Measurements from ENCODE around the gene SH3D19.
"Not testable (repeated sequence)": the region's sequence is repeated elsewhere in the genome, so short reads cannot be mapped to it uniquely, and the experiment has no call there.

Gene SH3D19

DNA sequence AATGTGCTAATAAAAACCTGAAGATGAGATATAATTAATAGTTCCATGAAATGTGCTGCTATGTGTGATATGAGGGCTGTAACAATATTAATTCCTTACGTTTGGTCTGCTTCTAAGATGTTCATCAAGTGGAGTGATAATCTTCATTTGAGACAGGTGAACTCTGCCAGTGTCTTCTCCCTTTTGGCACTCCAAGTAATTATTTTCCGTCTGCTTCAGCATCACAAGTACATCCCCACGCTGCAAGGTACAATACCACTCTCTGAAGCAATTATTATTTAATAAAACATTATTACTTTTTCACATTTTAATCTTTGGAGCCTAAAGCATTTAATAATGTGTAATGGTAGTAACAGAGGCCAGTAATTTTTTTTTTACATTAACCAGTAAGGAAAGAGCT is 181.6 kb downstream of the SH3D19 start:
- no peak for DNase-seq

DNA sequence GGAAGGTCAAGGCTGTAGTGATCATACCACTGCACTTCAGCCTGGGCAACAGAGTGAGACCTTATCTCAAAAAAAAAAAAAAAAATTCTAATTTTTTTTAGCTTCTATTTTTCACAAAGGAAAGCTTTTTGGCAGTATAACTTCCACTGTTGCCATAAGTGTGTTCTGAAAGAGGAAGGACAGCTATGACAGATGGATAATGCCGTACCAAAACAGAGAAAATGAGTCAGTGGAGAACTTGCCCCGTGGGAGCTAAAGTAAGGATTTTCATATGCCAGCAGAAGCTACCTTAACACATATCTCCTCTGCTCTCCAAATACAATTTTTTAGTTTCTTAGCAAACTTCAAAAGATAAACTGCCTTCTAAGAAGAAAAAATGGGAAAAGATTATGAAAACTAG is 182.2 kb downstream of the SH3D19 start:
- DNase-seq = no peak

DNA sequence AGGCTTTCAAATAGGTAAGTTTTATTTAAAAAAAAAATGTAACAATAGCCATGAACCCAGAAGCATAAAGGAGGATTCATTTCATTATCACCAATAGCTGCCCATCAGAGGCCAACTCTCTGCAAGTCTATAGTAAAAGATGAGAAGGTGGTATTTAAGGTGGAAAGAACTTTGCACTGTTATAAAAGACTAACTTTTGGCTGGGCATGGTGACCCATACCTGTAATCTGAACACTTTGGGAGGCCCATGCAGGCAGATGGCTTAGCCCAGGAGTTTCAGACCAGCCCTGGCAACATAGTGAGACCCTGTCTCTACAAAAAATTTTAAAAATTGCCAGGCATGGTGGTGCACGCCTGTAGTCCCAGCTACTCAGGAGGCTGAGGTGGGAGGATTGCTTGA is 182.6 kb downstream of the SH3D19 start:
- no peak for DNase-seq

DNA sequence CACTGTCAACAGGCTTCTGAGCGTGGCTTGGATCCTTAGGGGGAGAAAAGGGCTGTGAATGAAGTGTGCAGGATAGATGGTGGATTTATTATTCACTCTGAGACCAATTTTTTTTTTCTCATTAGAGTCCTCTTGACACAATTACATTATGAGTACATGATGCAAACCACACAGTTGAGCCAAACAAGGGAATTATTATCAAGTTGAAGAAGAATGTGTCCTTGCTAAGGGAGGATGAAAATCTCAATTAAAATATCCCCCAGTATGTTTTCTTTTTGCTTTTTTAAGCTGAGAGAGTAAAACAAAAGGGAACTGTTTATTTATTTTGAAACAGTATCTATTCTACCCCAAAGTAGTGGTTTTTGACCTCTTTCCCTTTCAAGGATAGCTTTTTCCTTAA is 185.6 kb downstream of the SH3D19 start:
- DNase-seq = no peak

DNA sequence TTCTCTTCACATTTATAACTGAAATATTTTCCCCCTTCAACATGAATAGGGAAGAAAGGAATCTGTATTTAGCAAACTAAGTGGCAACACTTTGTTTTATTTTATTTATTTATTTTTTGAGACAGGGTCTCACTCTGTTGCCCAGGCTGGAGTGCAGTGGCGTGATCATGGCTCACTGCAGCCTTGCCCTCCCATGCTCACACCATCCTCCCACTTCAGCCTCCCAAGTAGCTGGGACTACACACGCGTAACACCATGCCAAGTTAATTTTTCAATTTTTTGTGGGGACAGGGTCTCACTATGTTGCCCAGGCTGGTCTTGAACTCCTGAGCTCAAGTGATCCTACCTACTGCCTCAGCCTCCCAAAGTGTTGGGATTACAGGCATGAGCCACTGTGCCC is 189.4 kb downstream of the SH3D19 start:
- DNase-seq = not testable (repeated sequence)

DNA sequence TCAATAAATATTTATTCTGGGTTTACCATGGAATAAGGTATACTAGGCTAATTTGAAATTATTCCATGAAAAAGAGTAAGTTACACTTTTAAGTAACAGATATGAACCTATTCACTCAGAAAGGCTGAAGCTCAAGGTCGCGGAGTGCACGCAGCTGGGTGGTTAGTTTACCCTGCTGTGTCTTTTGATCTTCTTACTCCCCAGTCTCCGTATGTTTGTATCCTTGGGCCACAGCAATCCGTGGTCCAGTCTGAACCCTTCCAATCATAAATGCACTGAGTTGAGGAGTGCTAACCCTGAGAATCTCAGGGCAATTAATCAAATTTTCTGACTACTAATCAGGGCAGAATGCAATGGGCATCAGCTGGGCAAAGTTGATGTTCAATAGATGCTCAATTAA is 192.1 kb downstream of the SH3D19 start:
- no peak for DNase-seq

DNA sequence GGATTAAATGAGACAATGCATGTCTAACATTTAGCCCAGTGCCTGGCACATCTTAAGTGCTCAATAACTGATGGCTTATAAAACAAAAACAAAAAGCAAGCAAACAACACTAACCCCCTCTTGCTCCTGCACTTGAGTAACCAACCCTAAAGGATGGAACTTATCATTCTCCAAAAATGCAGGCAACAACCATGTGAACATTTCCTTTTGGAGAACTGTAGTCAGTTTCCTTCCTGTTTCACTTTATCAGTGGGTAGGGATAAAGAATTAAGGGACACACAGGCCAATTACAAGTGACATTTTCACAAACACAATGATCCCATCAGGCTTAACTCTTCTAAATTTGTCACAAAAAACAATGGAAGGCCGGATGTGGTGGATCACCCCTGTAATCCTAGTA is 195.6 kb downstream of the SH3D19 start:
- no peak for DNase-seq

DNA sequence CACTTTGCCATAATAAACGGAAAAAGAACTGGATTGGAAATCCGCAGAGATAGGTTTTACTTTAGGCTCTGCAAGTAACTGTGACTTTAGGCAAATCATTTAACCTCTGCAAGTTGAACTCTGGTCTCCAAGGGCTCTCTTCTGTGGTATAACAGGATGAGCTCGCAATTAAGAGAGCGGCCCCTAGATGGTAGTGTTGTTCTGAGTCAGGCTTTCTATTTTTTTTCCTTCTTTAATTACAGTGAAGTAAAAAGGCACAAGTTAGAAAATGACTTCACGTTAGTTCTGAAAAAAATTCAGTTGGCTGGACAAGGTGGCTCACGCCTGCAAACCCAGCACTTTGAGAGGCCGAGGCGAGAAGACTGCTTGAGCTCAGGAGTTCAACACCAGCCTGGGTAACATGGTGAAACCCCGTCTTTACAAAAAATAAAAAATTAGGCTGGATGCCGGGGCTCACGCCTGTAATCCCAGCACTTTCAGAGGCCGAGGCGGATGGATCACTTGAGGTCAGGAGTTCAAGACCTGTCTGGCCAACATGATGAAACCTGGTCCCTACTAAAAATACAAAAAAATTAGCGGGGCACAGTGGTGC is 207.9 kb downstream of the SH3D19 start:
- DNase-seq = peak; percentile 85

DNA sequence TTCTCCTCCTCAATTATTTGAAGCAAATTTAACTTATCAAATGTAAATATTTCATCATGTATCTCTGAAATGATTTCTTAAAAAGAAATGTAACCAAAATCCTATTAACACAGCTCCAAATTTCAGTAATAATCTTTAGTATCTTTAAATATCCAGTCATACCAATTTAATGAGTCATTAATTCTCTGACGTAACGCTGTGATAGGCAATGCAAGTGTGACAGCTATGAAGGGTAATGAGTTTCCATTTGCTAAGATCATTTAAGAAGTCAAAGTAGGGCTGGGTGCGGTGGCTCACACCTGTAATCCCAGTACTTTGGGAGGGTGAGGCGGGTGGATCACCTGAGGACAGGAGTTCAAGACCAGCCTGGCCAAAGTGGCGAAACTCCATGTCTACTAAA is 210.4 kb downstream of the SH3D19 start:
- no peak for DNase-seq

DNA sequence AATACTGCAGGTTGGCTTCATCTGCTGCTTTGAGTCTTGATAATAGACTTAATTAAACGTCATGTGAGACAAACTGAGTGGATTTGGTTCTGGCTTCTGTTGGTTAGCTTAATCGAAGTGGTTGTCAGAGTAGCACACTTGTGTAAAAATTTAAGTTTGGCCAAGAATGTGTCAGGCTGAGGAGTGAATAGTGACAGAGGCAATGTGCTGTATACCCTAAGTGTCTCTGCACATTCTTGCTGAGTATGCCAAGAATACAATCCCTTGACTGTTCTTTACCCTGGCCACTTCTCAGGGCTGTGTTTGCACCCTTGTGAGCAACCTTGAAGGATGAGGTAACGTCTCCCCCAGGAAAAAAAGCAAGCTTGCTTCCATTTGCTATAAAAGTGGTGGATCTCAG is 211.1 kb downstream of the SH3D19 start:
- no peak for DNase-seq

DNA sequence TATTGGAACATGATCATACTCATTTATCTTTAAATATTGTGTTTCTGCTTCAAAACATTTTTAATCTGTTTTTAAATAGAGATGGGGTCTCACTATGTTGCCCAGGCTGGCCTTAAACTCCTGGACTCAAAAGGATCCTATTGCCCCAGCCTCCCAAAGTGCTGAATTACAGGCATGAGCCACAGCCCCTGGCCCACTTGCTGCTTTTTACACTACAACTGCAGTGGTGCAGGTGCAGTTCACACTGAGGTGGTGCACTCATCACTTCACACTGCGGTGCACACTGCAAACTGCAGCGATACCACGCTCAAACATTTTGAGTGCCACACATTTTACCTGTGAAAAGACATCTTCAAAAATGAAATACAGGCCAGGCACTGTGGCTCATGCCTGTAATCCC is 215.2 kb downstream of the SH3D19 start:
- DNase-seq = no peak

DNA sequence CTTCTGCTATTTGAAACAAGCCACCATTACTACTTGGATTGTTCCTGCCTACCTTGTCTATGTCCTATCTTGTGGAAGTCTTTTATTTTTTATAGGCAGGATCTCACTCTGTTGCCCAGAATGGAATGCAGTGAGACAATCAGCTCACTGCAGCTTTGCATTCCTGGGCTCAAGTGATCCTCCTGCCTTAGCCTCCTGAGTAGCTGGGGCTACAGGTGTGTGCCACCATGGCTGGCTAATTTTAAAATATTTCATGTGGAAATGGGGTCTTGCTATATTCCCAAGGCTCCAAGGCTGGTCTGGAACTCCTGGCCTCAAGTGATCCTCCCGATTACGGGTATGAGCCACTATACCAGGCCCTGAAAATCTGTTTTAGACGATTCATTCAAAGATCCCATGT is 218.3 kb downstream of the SH3D19 start:
- no peak for DNase-seq

DNA sequence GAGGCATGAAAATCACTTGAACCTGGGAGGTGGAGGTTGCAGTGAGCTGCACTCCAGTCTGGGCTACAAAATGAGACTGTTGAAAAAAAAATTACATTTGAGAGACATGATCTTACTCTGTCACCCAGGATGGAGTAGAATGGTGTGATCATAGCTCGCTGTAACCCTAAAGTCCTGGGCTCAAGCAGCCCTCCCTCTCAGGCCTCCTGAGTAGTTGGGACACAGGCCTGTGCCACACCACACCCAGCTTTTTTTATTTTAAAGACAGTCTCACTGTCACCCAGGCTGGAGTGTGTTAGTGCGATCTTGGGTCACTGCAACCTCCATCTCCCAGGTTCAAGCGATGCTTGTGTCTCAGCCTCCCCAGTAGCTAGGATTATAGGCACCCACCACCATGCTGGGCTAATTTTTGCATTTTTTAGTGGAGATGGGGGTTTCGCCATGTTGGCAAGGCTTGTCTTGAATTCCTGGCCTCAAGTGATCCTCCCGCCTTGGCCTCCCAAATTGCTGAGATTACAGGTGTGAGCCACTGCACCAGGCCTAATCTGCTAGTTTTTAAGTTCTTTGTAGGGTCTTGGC is 219.9 kb downstream of the SH3D19 start:
- no peak for DNase-seq

DNA sequence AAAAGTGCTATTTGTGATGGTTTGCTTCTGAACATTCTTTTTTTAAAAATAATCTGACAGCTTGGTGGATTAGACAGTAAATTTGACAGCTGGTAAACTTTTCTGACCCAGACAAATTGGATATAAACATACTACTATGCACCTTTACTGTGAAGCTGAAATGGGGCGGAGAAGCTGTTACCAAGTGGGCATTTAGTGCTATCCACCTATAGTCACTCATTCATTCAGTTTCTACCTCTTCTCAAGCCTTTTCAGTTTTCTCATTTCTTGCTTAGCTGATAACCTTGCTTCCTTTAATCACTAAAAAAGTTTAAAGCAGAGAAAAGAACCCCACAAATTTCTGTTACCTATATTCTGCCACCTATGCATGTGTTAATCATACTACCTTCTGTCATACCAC is 220.8 kb downstream of the SH3D19 start:
- DNase-seq = no peak

DNA sequence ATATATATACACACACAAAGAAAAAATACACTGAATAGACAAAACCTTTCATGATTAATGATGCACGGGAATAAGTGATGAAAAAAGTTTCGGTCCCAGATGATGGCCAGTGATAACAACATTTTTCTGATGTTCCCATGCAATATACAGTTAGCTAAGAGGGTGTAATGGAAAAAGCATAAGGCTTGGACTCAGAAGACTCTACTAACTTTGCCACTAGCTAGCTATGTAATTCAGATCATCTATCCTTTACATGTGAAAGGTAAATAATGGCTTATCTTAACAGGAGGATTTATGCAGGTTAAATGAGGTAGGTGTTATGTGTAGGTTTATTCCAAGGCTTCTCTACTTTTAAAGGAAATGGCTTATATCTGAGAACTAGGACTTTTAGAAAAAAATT is 221.6 kb downstream of the SH3D19 start:
- DNase-seq = no peak

DNA sequence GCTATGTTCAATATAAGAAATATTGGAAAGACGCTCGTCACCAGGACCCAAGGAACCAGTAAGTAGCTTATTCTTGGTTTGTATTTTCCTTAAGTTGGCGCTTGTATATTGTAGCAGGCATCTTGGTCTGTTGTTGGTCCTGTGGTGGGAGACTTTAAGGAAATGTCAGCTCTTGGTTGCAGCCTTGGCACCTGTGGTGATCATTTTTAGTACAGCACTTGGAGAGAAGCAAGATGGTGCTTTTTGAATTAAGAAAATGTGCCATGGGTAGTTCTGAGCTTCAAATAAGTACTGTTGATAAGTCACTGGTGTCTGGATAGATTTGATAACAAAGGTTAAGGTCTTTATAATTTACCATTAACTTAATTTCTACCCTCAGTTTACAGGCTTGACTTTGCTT is 224.9 kb downstream of the SH3D19 start:
- peak; percentile 54 for DNase-seq

DNA sequence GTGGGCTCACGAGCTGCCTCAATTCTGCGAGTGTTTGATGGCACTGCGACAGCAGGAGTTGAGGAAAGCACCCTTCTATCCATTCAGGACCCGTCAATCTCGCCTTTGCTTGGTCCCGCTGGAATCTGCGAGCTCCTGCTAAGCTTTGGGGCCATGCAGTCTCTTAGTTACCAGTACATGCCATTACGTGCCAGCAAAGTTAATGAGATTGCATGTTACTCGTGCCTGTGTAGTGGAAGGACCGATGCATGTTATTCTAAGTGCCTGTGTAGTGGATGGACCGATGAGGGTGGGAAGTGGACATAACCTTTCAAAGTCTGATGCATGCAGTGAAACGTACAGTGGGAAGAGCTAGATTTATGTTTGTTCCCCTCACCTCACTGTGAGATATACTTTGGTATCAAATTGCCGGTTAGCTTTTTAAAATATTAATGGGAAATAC is 225.4 kb downstream of the SH3D19 start:
- DNase-seq = peak; percentile 43

DNA sequence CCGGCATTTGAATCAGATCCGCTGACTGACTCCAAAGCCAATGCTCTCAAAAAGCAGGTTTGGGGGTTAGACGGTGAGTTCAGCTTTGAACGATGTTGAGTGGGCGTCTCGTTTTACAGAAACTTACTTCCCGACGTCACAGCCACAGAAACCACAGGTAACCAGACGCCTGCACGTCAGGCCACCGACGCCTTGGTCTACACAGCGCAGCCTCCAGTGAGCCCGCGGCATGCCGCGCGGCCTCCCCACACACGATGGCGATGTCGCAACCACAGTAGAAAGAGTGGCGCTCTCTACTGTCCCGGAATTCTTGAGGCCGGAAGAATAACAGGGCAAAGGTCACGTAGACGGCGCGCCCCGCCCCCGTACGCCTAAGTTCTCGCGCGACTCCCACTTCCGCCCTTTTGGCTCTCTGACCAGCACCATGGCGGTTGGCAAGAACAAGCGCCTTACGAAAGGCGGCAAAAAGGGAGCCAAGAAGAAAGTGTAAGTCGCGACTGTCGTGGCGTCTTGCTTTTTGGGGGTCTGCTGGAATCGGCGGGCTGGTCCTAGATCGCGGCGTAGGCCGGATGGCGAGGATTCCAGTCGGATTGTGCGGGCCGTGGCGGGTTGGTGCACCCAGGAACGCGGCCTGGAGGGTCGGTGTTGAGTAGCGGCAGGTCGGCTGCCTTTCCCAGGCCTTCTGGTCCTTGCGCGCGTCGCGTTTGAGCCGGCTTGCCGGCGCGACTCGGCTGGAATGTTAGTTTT is 226.0 kb downstream of the SH3D19 start, which contains the start of gene RPS3A:
Gene RPS3A, plus strand, starts transcription at position 400 of the 747 bp plus-strand sequence. Its CDS starts 25 bp downstream, at position 425.
- peak; percentile 98 for DNase-seq

DNA sequence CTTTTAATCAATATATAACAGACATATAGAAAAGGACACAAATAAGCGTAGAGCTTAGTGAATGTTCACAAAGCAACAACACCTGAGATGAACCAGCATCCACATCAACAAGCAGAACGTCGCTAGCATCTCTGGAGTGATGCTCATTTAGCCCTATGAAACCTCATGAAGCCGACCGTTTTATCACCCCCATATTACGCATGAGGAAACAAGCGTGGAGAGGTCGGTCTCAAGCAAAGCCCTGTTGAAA is 226.5 kb downstream of the SH3D19 start:
- DNase-seq = no peak

DNA sequence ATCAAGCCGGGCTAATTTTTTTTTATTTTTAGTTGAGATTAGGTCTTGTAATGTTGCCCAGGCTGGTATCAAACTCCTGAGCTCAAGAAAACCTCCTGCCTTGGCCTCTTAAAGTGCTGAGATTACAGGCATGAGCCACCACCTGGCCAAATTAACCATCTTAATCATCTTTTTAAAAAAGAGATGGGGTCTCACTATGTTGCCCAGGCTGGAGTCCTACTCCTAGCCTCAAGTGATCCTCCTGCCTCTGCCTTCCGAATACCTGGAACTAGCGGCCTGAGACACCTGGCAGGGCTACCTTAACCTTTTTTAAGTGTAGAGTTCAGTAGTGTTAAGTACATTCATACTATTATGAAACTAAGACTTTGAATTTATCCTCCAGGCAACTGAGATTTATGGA is 227.6 kb downstream of the SH3D19 start:
- DNase-seq = no peak

DNA sequence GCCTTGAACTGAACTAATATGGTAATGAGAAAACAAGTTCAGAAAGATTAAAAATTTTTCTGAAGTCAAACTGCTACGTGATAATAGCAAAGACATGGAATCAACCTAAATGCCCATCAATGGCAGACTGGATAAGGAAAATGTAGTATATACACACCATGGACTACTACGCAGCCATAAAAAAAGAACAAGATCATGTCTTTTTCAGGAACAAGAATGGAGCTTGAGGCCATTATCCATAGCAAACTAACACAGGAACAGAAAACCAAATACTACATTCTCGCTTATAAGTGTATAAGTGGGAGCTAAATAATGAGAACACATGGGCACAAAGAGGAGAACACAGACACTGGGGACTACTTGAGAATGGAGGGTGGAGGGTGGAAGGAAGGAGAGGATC is 230.3 kb downstream of the SH3D19 start:
- DNase-seq = no peak

DNA sequence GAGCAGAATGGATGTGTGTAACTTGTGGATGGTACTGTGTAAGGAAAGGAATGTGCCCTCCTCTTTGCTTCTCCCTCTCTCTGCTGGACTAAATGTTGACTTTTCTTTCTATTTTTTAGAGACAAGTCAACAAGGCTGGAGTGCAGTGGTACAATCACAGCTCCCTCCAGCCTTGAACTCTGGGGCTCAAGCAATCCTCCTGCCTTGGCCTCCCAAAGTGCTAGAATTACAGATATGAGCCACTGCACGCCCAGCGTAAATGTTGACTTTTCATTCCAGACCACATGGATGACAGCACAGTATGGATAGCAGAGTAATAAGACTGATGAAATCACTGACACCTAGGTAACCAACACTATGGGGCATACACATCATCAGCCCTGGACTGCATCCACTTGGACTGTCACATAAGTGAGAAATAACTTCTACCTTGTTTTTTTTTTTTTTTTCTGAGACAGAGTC is 231.1 kb downstream of the SH3D19 start:
- DNase-seq = no peak

DNA sequence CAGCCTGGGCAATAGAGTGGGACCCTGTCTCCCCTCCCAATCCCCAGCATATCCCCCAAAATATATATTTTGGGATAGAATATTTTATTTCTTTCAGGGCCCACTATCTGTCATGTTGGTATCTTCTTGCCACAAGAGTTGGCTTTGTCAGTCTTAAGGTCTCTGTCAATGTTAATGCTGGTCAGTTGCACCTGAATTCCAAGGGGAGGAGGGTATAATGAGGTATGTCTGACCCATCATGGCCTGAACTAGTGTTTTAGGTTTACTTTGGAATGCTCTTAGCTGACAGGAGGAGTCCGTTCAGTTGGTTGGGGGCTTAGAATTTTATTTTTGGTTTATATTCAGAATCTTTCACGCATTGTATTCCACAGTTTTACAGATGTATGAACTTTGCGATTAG is 232.2 kb downstream of the SH3D19 start:
- DNase-seq = no peak

DNA sequence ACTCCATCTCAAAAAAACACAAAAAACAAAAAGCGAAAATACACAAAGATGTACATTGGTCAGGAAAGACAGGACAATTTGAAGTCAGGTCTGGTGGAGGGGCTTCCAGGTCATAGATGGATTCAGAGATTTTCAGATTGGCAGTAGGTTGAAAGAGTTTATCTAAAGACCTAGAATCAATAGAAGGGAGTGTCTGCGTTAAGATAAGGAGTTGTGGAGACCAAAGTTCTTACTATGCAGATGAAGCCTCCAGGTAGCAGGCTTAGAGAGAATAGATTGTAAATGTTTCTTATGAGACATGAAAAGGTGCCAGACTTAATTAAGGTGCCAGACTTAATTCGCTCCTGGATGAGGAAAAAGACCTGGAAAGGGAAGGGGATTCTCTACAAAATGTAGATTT is 232.9 kb downstream of the SH3D19 start:
- no peak for DNase-seq

DNA sequence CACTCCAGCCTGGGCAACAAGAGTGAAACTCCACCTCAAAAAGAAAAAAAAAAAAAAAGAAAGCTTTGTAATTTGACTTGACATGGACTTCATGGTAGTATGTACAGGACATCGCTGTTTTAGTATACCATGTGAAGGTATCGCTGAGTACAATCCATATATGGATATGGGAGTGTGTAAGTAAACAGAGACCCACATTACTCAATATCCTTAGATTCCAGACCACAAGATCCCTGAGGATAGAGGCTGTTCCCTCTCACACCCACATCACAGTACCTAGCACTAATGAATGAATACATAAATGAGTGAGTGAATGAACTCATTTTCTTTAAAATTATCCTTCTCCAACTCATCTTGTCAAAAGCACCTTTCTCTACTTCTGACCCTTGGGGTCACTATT is 234.4 kb downstream of the SH3D19 start:
- no peak for DNase-seq
